Neural cell (in vitro differentiated cells): ENCODE results near the gene PTDSS2. TPM values are rescaled to one million over a fixed set of nuclear protein-coding genes. Genes with fewer than 3 reads are reported as not detected.

Source experiments
- H2AFZ ChIP-seq: fragments of 200-600, 300-800 bp; sonication (generic), shearing (Covaris generic); 2 replicates; pipeline ENCODE4 v1.6.0; 2014; ENCODE audit warnings: low read depth, mild to moderate bottlenecking, antibody characterized with exemption, low read length, moderate library complexity
- H3F3A ChIP-seq: fragments of 200-600 bp; shearing (Covaris generic); 2 replicates; pipeline ENCODE4 v1.6.1; 2016; ENCODE audit warnings: mild to moderate bottlenecking, moderate library complexity, mixed read lengths, antibody characterized with exemption, low read length; ENCODE audit not compliant: insufficient read depth, poor library complexity, severe bottlenecking
- H3K27ac ChIP-seq: fragments of 200-600, 300-800 bp; sonication (generic), shearing (Covaris generic); 2 replicates; pipeline ENCODE4 v1.5.1; 2014; ENCODE audit warnings: mild to moderate bottlenecking, low read length, moderate library complexity
- H3K27me3 ChIP-seq: fragments of 300-800, 200-600 bp; sonication (generic), shearing (Covaris generic); 2 replicates; pipeline ENCODE4 v1.6.0; 2014; ENCODE audit warnings: mild to moderate bottlenecking, low read depth, low read length, moderate library complexity; ENCODE audit not compliant: insufficient read depth
- H3K36me3 ChIP-seq: fragments of 300-800, 200-600 bp; sonication (generic), shearing (Covaris generic); 2 replicates; pipeline ENCODE4 v1.5.1; 2014; ENCODE audit warnings: mild to moderate bottlenecking, antibody characterized with exemption, low read length, moderate library complexity; ENCODE audit not compliant: insufficient read depth
- H3K4me2 ChIP-seq: fragments of 300-800, 200-600 bp; sonication (generic), shearing (Covaris generic); 2 replicates; pipeline ENCODE4 v1.6.0; 2014; ENCODE audit warnings: mild to moderate bottlenecking, low read length
- H3K4me3 ChIP-seq: fragments of 300-800, 200-600 bp; sonication (generic), shearing (Covaris generic); 2 replicates; pipeline ENCODE4 v1.5.1; 2014; ENCODE audit warnings: mild to moderate bottlenecking, low read length, moderate library complexity
- H3K79me2 ChIP-seq: fragments of 200-600 bp; shearing (Covaris generic); replicated peaks from 2 replicates; pipeline ENCODE4 v1.6.0; 2014; ENCODE audit warnings: mild to moderate bottlenecking, low read length, moderate library complexity; ENCODE audit not compliant: insufficient read depth
- H3K9ac ChIP-seq: fragments of 300-800, 200-600 bp; sonication (generic), shearing (Covaris generic); 2 replicates; pipeline ENCODE4 v1.6.1; 2016; ENCODE audit warnings: mild to moderate bottlenecking, low read length, mixed read lengths
- H3K9me2 ChIP-seq: fragments of 200-600 bp; shearing (Covaris generic); 2 replicates; pipeline ENCODE4 v1.6.1; 2016; ENCODE audit warnings: mild to moderate bottlenecking, low read length, mixed read lengths; ENCODE audit not compliant: insufficient read depth
- H3K9me3 ChIP-seq: fragments of 200-600, 300-800 bp; sonication (generic), shearing (Covaris generic); 2 replicates; pipeline ENCODE4 v1.6.1; 2016; ENCODE audit warnings: mild to moderate bottlenecking, mixed run types, low read length, moderate library complexity, mixed read lengths
- H4K20me1 ChIP-seq: fragments of 200-600 bp; shearing (Covaris generic); 2 replicates; pipeline ENCODE4 v1.6.1; 2016; ENCODE audit warnings: mild to moderate bottlenecking, mixed run types; ENCODE audit not compliant: insufficient read depth
- CTCF ChIP-seq: fragments of 450-650 bp; IDR thresholded peaks from 2 replicates; pipeline ENCODE4 v1.5.1; 2014; ENCODE audit warnings: antibody characterized with exemption, mild to moderate bottlenecking, moderate library complexity; ENCODE audit not compliant: poor library complexity, severe bottlenecking
- EP300 ChIP-seq: fragments of 450-650 bp; conservative IDR thresholded peaks from 2 replicates; pipeline ENCODE4 v1.6.1; 2014; ENCODE audit warnings: antibody characterized with exemption, mild to moderate bottlenecking, moderate library complexity; ENCODE audit not compliant: poor library complexity, severe bottlenecking
- EZH2 ChIP-seq: fragments of 200-600, 300-800 bp; shearing (Covaris generic), sonication (generic); IDR thresholded peaks from 2 replicates; pipeline ENCODE4 v1.6.1; 2014; ENCODE audit warnings: antibody characterized with exemption, low read length, borderline replicate concordance, mild to moderate bottlenecking; ENCODE audit not compliant: insufficient read depth, poor library complexity, severe bottlenecking
- MXI1 ChIP-seq: fragments of 450-650 bp; conservative IDR thresholded peaks from 2 replicates; pipeline ENCODE4 v1.6.1; 2014; ENCODE audit warnings: antibody characterized with exemption, mild to moderate bottlenecking; ENCODE audit not compliant: poor library complexity, severe bottlenecking
- POLR2AphosphoS5 ChIP-seq: IDR thresholded peaks from 2 replicates; pipeline ENCODE4 v1.6.1; 2012
- RAD21 ChIP-seq: fragments of 450-650 bp; conservative IDR thresholded peaks from 2 replicates; pipeline ENCODE4 v1.6.1; 2014; ENCODE audit warnings: antibody characterized with exemption, mild to moderate bottlenecking, moderate library complexity
- REST ChIP-seq: IDR thresholded peaks from 2 replicates; pipeline ENCODE4 v1.6.1; 2012; ENCODE audit warnings: borderline replicate concordance
- SMC3 ChIP-seq: fragments of 450-650 bp; conservative IDR thresholded peaks from 2 replicates; pipeline ENCODE4 v1.6.1; 2014; ENCODE audit warnings: antibody characterized with exemption, mild to moderate bottlenecking, moderate library complexity; ENCODE audit not compliant: poor library complexity
- TAF1 ChIP-seq: IDR thresholded peaks from 2 replicates; pipeline ENCODE4 v1.6.1; 2012; ENCODE audit warnings: low read depth
- polyA plus RNA-seq: library from polyadenylated mRNA; depleted of rRNA; stranded (reverse); fragments of >200 nt; gene quantifications from 2 replicates; pipeline ENCODE4 v1.2.3, GENCODE V29; 2014

The PTDSS2 gene
- polyA plus RNA-seq, 1 donor from 2014 or later = 54.3 TPM

- H4K20me1 ChIP-seq = no peaks in the 10 kb centered on the region
- no peak overlapping the region for H3K27ac ChIP-seq
- H2AFZ ChIP-seq = no peak overlapping the region
- H3K27me3 ChIP-seq = no peaks in the 10 kb centered on the region
- H3K9me2 ChIP-seq = no peaks in the 10 kb centered on the region
- no peak for TF ChIP-seq TAF1
- TF ChIP-seq CTCF = no peak
- TF ChIP-seq POLR2AphosphoS5 = no peak
- TF ChIP-seq EZH2 = no peak
- TF ChIP-seq SMC3 = no peak
- no peak for TF ChIP-seq RAD21
- TF ChIP-seq REST = no peak
- no peak for TF ChIP-seq EP300
- no peak for TF ChIP-seq MXI1
- no peak overlapping the region for H3K4me2 ChIP-seq
- H3K36me3 ChIP-seq = no peaks in the 10 kb centered on the region
- H3K9me3 ChIP-seq = no peaks in the 10 kb centered on the region
- no peak overlapping the region for H3K4me3 ChIP-seq
- H3K9ac ChIP-seq = no peak overlapping the region
- no peaks in the 10 kb centered on the region for H3F3A ChIP-seq
- H3K79me2 ChIP-seq = no peaks in the 10 kb centered on the region
Measured at GRCh38 chr11:462107-462890, 12.2 kb downstream of the PTDSS2 start.

- no peak for TF ChIP-seq TAF1
- TF ChIP-seq MXI1 = no peak
- TF ChIP-seq RAD21 = no peak
- TF ChIP-seq EZH2 = no peak
- no peak for TF ChIP-seq CTCF
- TF ChIP-seq REST = no peak
- no peak for TF ChIP-seq SMC3
- no peak for TF ChIP-seq EP300
- TF ChIP-seq POLR2AphosphoS5 = no peak
- H3K9ac ChIP-seq = no peak overlapping the region
- no peaks in the 10 kb centered on the region for H3K9me2 ChIP-seq
- H4K20me1 ChIP-seq = no peaks in the 10 kb centered on the region
- H3K9me3 ChIP-seq = no peaks in the 10 kb centered on the region
- H3F3A ChIP-seq = no peaks in the 10 kb centered on the region
- no peaks in the 10 kb centered on the region for H3K36me3 ChIP-seq
- no peak overlapping the region for H3K4me2 ChIP-seq
- no peaks in the 10 kb centered on the region for H3K27me3 ChIP-seq
- H2AFZ ChIP-seq = no peak overlapping the region
- H3K4me3 ChIP-seq = no peak overlapping the region
- H3K79me2 ChIP-seq = no peaks in the 10 kb centered on the region
- H3K27ac ChIP-seq = no peak overlapping the region
Measured at GRCh38 chr11:464316-464715, 14.2 kb downstream of the PTDSS2 start.
